NOMO-1 (cell line): ENCODE measurements around the gene TSPAN10.

ENCODE experiments used
- DNase-seq, 2 experiments: peaks; one replicate each; lab custom pipeline; 2025; ENCODE audit not compliant: unreplicated experiment in 2 of 2; lab: John Stamatoyannopoulos, UW

Gene TSPAN10

GRCh38 chr17:81685108-81685507 is 48.1 kb downstream of the TSPAN10 start:
- DNase-seq = no peak

GRCh38 chr17:81686614-81687013 is 49.6 kb downstream of the TSPAN10 start:
- no peak for DNase-seq

- DNase-seq = no peak
Measured at GRCh38 chr17:81687770-81688541, 51.0 kb downstream of the TSPAN10 start.

- DNase-seq = no peak
Measured at GRCh38 chr17:81688616-81689015, 51.6 kb downstream of the TSPAN10 start.

GRCh38 chr17:81690066-81690465 is 53.1 kb downstream of the TSPAN10 start:
- no peak for DNase-seq

- no peak for DNase-seq
Measured at GRCh38 chr17:81690549-81690948, 53.6 kb downstream of the TSPAN10 start.

GRCh38 chr17:81691196-81691595 is 54.2 kb downstream of the TSPAN10 start:
- no peak for DNase-seq

GRCh38 chr17:81691608-81692007 is 54.6 kb downstream of the TSPAN10 start:
- DNase-seq = no peak

- DNase-seq = no peak
Measured at GRCh38 chr17:81693509-81694210, 56.7 kb downstream of the TSPAN10 start.

GRCh38 chr17:81694810-81695209 is 57.8 kb downstream of the TSPAN10 start:
- no peak for DNase-seq

- DNase-seq = no peak
Measured at GRCh38 chr17:81695211-81695610, 58.2 kb downstream of the TSPAN10 start.

- no peak for DNase-seq
Measured at GRCh38 chr17:81695801-81696200, 58.8 kb downstream of the TSPAN10 start.

GRCh38 chr17:81696218-81696941 is 59.4 kb downstream of the TSPAN10 start:
- no peak for DNase-seq

GRCh38 chr17:81697261-81698044 is 60.5 kb downstream of the TSPAN10 start:
- DNase-seq = no peak
